Measurements from ENCODE around the gene TGFB3.
A peak's percentile ranks its signal among the peaks of the same experiment; 100 is the strongest.
"Not testable (repeated sequence)": the region's sequence is repeated elsewhere in the genome, so short reads cannot be mapped to it uniquely, and the experiment has no call there.

TGFB3 gene

GRCh38 chr14:75981426-75982265 is at the start of gene TGFB3:
Gene TGFB3 (minus strand): TSS chr14:75981995. CDS start chr14:75980893, 1,102 bp downstream.
- peak; percentile 56 for DNase-seq

GRCh38 chr14:76024211-76024907 is 42.6 kb upstream of the TGFB3 start:
- DNase-seq = no peak

- DNase-seq = no peak
These were observed 42.0 kb upstream of the TGFB3 start for GRCh38 chr14:76023757-76024156.

- DNase-seq = no peak
These were observed 41.2 kb upstream of the TGFB3 start for GRCh38 chr14:76022991-76023390.

GRCh38 chr14:76019676-76020075 is 37.9 kb upstream of the TGFB3 start:
- DNase-seq = no peak

GRCh38 chr14:76015668-76016067 is 33.9 kb upstream of the TGFB3 start:
- no peak for DNase-seq

- DNase-seq = no peak
These were observed 33.4 kb upstream of the TGFB3 start for GRCh38 chr14:76015191-76015590.

- no peak for DNase-seq
These were observed 30.6 kb upstream of the TGFB3 start for GRCh38 chr14:76012354-76012753.

GRCh38 chr14:76011930-76012329 is 30.1 kb upstream of the TGFB3 start:
- DNase-seq = no peak

GRCh38 chr14:76009627-76010026 is 27.8 kb upstream of the TGFB3 start:
- not testable (repeated sequence) for DNase-seq

- no peak for DNase-seq
These were observed 26.1 kb upstream of the TGFB3 start for GRCh38 chr14:76007852-76008251.

GRCh38 chr14:76007379-76007778 is 25.6 kb upstream of the TGFB3 start:
- DNase-seq = no peak

GRCh38 chr14:76006253-76006652 is 24.5 kb upstream of the TGFB3 start:
- no peak for DNase-seq

- DNase-seq = no peak
These were observed 20.6 kb upstream of the TGFB3 start for GRCh38 chr14:76002383-76002782.

GRCh38 chr14:75999511-76000190 is 17.9 kb upstream of the TGFB3 start:
- no peak for DNase-seq

- no peak for DNase-seq
These were observed 14.7 kb upstream of the TGFB3 start for GRCh38 chr14:75996488-75996887.

GRCh38 chr14:75995372-75996041 is 13.7 kb upstream of the TGFB3 start:
- no peak for DNase-seq

- DNase-seq = no peak
These were observed 11.8 kb upstream of the TGFB3 start for GRCh38 chr14:75993567-75994041.

- DNase-seq = no peak
These were observed 10.0 kb upstream of the TGFB3 start for GRCh38 chr14:75991753-75992152.

- no peak for DNase-seq
These were observed 8.5 kb upstream of the TGFB3 start for GRCh38 chr14:75990297-75990696.

GRCh38 chr14:75989134-75989533 is 7.3 kb upstream of the TGFB3 start:
- no peak for DNase-seq

GRCh38 chr14:75987201-75987970 is 5.6 kb upstream of the TGFB3 start:
- DNase-seq = no peak

All from activated CD4-positive, alpha-beta T cell treated with anti-CD3 and anti-CD28 coated beads, Interleukin-2, amount 50 U/mL, for 1 hour (primary cell).